Islet of Langerhans (tissue), 1 donor: ENCODE measurements around the gene XRCC5.
"Not testable (repeated sequence)": the region's sequence is repeated elsewhere in the genome, so short reads cannot be mapped to it uniquely, and the experiment has no call there.

ENCODE experiments used
- FAIRE-seq: peaks from one replicate; lab custom pipeline; 2011; peaks lifted over from hg19 to GRCh38; lab: Jason Lieb, UNC

The XRCC5 gene

DNA sequence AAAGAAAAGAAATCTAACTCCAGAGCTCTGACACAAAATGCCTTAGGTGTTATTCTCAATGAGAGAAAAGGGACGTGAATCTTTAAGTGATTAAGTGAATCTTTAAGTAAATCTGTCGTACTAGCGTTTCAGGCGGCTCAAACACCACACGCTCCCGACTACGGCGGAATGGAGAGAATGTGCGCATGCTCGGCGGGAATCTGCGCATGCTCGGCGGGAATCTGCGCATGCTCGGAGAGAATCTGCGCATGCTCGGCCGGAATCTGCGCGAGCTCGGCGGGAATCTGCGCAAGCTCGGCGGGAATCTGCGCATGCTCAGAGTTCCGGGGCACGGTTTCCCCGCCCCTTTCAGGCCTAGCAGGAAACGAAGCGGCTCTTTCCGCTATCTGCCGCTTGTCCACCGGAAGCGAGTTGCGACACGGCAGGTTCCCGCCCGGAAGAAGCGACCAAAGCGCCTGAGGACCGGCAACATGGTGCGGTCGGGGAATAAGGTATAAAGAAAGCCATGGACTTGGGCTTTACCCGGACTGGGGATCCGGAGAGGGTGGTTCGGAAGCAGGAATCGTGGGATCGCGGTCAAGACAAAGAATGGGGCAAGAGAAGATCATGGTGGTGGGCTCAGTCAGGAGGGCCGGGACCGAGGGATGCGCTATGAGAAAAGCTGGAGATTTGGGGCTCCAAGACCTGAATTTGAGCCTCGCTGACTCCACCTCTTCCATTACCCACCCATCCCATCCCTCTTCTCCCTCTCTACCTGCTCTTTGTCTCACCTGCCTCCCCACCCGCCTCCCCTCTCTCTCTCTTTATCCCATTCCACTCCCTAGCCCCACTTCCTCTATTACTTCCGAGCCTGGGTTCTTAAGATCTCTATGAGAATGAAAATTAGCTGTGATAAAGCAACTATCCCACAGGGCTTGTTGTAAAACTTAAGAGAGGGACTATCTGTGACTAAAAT is at the start of gene XRCC5:
TSS of gene XRCC5 (plus strand) at position 382 of the 955 bp plus-strand sequence. CDS start at position 471, 89 bp downstream.
- FAIRE-seq, result no peak

DNA sequence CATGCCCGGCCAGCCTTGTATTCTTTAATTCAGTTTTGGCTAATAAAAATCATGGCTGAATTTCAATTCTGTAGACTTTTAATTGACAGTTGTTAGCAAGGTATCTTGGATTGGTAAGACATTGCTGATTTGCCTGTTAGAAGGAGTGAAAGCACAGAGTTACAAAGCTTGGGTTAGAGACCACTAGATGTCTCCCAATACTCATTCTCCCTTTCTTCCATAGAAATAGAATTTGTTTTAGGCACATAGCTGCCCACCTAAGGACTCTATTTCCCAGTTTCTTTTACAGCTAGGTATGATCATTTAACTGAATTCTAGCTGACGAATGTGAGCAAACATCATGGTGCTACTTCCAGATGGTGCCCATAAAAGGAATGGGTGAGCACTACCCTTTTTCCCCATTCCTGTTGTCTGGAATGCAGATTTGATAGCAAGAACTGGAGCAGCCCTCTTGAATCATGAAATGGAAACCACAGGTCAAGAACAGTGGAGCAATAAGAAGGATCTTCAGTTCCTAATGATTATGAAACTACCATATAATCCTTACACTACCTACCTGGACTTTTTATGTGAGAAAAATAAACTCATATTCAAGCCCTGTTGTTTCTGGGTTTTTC is 45.0 kb upstream of the XRCC5 start:
- FAIRE-seq, result no peak

DNA sequence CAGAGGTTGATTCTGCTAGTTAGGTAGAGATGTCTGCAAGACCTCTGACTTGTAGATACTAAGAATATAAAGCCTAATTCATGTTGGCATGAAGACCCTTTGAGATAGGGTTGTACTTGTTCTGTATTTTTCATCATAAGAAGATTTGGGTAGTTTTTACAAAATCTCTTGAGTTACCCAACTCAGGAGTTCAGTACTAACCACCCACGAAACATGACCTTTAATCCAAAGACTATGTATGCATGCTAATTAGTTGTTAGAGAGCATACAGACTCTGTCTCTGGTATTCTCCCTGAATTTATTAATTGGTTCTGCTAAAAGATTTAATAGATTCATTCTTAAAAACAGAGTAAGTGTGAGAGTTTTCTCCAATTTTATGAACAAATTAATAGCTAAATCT is 44.5 kb upstream of the XRCC5 start:
- FAIRE-seq, result no peak

DNA sequence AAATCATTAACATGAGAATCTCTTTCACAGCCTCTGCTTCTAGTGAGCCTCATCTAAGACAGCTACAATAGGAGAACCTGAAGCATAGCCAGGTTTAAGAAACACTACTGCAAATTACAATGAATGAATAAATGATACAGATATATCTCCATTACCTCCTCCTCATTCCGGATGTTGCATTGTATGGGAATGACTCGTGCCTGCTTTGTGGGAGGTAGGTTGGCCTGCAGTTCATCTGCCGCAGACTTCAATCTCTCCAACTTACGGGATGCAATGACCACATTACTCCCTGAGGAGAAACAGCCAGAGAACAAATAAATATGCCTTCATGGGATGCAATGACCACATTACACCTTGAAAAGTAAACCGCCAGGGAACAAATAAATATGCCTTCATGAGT is 42.9 kb upstream of the XRCC5 start:
- FAIRE-seq, result no peak

DNA sequence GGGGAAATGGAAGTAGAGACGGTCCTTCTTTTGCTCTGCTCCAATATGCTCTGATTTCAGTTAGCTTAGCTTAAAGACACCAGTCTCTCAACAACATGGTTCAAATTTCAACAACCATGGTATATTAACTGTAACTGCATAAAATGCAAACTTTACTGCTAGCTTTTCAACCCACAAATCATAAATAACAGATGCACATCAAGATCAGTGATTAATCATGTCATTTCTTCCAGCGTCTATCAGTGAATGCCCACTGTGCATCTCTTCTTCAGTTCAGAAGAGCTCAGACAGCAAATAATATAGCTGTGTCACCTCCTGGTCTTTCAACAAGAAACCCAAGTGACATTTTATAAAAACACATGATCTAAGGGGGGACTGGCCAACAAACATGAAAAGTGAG is 40.1 kb upstream of the XRCC5 start:
- FAIRE-seq, result no peak

DNA sequence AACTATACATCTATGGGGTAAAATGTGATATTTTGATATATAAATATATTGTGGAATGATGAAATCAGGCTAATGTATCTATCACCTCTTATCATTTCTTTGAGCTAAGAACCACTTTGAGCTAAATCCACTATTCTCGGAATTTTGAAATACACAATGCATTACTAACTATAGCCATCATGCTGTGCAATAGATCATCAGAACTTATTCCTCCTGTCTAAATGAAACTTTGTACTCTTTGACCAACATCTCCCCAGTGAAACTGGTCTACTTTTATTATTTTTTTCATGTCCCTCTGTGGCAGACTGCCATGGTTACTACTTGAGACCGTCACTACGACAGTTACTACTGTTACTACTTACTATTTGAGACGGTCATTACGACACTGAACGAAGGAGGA is 39.0 kb upstream of the XRCC5 start:
- no peak for FAIRE-seq

DNA sequence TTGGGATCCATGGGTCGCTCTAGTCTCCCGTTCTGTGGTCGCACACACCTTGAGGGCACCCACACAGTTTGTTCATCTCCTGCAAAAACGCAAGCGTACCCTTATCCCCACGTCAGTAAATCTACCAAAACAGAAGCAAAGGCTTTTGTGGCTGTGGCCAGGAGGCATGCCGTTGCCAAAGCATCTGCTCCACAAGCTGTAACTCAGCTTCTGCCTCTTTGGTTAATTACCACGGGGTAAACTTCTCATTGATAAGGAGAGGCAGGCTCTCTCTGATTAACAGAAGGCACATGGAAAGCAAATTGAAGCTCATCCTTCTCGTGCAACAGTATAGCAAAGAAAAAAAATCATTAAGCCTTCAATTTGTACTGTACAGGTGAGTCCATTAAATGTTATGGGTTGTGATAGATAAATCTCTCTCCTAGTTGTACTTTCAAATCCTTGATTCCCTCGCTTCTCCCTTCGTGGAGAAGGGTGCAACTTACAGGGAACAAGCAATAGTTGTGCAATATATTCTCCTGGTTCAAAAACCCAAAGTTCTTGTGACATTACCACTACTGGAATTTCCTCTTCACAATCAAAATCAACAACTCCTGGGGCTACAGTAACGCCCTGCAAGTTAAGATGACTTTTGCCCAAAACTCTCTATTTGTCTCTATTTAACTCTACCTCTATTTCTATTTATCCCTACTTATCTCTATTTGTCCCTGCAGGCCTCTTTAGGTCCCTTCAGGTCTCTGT is 37.9 kb upstream of the XRCC5 start:
- no peak for FAIRE-seq

DNA sequence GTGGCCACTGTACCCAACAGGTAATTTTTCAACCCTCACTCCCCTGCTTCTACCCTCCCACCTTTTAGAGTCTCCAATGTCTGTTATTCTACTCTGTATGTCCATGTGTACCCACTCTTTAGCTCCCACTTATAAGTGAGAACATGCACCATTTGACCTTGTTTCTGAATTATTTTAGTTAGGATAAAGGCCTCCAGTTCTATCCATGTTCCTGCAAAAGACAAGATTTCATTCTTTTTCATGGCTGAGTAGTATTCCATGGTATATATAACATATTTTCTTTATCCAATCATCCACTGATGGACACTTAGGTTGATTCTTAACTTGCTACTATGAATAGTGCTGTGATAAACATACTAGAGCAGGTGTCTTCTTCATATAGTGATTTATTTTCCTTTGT is 36.7 kb upstream of the XRCC5 start:
- FAIRE-seq, result no peak

DNA sequence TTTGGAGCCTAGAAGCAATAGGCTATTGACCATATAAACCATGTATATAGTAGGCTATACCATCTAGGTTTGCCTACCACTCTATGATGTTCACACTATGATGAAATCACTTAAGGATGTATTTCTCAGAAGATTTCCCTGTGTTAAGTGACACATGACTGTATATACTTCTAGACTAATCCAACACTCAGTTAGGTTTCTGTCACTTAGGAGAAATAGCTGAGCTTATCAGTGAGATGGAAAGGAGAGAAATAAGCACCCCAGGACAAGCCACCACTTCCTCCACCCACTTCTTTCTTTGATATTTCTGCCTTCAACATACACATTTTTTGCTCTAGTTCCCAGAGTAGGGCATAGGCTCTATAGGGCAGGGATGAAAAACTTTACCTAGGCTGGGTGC is 35.4 kb upstream of the XRCC5 start:
- no peak for FAIRE-seq

DNA sequence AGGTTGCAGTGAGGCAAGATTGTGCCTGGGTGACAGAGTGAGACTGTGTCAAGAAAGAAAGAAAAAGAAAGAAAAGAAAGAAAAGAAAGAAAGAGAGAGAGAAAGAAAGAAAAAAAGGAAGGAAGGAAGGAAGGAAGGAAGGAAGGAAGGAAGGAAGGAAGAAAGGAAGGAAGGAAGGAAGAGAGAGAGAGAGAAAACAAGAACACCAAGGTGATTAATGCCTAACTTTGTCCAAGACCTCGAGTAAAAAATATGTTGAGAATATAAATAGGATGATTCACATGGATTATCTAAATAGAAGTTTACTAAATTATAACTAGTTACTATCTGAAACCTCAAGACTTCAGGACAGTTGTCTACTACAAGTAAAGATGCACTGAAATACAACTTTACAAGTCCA is 34.8 kb upstream of the XRCC5 start:
- FAIRE-seq, result no peak

DNA sequence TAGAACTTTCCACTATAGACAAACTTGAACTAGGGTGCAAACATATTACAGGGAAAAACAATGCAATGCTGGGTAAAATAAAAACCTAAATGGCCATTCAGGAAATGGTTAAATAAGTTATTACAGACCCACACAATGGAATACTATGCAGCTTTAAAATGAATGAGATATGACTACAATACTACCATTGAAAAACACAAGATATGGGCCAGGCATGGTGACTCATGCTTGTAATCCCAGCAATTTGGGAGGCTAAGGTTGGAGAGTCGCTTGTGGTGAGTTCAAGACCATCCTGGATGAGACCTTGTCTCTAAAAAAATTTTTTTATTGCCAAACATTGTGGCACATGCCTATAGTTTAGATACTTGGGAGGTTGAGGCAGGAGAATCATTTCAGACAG is 34.4 kb upstream of the XRCC5 start:
- FAIRE-seq, result no peak

DNA sequence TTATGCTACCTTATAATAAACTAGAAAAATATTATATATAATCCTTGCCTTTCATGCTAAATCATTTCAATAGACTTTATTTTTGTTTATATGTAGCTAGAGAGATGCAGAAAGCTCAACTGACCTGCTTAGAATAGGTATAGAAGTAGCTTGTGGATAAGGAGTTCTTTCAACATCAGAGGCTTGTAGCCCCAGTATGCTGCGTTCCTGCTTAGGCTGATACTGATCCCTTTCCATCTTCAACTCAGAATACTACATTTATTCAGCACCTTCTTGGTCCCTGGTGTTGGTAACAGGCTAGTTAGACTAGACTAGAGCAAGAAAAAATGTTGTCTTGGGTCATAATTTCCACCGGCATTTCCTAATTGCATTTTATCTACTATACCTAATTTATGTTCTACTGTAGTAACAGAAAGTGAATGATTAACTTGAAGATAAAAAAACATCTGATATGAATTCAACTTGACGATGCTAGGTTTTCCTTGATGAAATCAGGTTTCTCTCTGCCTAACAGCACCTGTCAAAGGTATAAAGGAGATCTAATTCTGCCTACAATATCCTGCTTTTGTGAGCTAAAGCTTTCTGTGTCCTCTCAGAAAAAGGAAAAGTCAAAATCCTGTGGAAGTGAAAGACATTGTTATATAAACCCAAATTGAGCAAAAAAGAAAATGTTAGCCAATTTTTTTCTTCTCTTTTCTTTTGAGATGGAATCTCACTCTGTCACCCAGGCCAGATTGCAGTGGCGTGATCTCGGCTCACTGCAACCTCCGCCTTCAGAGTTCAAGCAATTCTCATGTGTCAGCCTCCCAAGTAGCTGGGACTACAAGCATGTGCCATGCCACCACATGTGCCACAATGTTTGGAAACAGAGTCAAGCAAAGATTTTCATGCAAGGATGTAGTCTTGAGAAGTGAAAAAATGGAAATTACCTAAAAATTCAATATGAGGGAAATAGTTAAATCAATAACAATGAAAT is 33.4 kb upstream of the XRCC5 start:
- FAIRE-seq, result peak; percentile 69

DNA sequence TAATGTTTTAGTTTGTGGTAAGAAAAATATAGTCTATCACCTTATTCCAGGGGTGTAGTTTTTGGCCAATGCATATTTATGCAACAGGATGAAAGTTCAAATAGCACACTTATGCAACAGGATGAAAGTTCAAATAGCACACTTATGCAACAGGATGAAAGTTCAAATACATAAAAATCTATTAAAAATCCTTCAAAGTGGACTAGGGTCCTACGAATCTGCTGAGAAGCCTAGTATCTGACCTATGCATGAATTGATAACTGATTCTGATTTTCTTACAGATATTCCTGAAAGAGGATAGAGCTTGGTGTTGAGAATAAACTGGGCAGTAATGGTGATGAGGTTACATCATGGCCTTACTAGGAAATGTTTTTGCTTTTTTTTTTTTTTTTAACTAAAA is 30.4 kb upstream of the XRCC5 start:
- no peak for FAIRE-seq

DNA sequence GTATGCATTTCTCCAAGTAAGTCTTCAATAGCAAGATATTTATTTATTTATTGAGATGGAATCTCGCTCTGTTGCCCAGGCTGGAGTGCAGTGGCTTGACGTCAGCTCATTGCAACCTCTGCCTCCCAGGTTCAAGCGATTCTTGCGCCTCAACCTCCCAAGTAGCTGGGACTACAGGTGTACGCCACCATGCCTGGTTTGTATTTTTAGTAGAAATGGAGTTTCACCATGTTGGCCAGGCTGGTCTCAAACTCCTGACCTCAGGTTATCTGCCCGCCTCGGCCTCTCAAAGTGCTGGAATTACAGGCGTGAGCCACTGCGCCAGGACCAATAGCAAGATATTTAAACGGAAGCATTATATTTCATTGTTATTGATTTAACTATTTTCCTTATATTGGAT is 29.1 kb upstream of the XRCC5 start:
- FAIRE-seq, result not testable (repeated sequence)

DNA sequence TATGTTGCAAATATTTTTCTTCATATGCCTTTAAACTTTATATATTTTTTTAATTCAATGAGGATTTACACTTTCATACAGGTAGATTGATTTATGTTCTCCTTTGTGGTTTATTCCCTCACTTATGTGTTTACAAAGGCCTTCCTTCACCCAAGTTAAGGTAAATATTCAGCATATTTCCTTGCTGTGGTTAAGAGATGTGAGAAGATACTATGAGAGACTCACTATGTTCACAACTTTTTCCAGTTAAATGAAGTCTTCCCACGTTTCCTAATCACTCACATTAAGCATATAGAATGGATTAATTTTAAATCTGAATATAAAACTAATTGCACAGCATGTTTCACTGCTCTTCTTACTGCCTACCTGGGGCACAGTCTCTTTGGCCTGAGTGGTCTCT is 28.1 kb upstream of the XRCC5 start:
- no peak for FAIRE-seq

DNA sequence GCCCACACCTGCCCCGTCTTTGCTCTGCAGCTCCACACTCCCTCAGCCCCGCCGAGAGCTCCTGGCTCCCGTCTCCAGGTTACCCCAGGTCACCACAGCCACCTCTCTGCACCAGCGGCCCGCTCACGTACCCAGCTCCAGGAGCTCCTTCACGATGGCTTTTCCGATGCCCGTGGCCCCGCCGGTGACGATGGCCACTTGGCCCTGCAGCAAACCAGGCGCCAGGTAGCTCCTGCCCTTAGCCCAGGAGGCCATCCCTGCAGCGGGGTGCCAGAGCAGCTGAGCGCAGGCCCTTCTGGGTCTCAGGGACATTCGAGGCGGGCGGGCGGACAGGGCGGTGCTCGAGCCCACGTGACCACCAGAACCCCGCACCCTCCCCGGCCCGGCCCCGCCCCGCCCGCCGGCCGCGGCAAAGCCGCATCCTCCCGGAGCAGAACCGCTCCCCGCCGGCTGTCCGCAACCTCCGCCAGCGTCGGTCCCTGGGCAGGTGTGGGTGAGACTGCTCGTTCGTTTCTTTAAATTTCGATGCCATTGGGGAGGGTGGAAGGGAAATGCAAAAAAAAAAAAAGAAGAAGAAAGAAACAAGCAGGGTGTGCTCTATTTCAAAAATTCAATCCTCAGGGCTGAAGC is 27.5 kb upstream of the XRCC5 start, which contains the start of the genes PECR and TMEM169:
TSS of gene PECR (minus strand) at position 323 of the 630 bp plus-strand sequence. CDS start at position 255, 68 bp downstream.
TSS of gene TMEM169 (plus strand) at position 433 of the 630 bp plus-strand sequence. CDS start 14,045 bp downstream, outside the sequence.
- no peak for FAIRE-seq

DNA sequence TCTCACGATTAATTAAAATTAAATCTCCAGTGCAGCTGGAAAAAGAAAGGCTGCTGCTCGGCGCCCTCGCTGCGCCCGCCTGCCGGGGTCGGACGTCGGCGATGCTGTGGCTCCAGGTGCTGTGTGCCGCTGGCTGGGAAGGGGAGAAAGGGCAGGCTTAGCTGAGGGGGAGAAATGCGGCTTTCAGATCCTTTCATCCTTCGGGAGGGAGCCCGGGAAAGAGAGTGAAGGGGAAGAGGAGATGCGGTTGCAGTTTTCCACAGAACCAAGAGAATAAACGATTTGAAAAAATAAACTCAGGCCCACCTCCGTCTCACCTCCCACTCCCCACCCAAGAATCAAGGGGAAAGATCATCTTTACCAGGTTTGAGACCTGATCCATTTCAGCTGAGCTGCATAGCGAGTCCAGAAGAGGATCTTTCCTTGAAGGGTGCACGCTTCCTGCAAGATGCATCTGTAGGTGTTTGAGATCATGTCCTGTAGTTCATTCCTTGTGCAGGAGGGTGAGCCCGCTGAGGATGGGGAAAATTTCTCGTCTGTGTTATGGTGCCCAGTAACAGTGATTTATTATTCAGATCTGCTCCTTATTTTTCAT is 26.9 kb upstream of the XRCC5 start:
- FAIRE-seq, result no peak

DNA sequence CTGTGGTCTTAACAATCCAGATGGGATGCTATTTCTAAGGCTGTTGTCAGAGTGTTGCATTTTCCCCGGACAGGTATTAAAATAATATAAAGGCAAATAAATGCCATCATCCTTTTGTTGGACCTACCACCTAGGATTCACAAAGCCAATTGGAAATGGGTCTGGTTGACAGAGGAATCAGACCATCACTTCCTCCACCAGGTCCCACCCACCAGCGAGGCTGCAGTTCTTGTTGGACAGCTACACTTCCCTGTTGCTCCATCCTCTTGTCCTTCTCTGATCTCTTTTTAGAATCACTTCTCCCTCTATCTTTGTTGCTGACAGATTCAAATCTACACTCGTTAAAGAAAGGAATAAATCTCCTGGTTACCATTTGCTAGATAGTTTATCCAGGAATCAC is 26.3 kb upstream of the XRCC5 start:
- no peak for FAIRE-seq

DNA sequence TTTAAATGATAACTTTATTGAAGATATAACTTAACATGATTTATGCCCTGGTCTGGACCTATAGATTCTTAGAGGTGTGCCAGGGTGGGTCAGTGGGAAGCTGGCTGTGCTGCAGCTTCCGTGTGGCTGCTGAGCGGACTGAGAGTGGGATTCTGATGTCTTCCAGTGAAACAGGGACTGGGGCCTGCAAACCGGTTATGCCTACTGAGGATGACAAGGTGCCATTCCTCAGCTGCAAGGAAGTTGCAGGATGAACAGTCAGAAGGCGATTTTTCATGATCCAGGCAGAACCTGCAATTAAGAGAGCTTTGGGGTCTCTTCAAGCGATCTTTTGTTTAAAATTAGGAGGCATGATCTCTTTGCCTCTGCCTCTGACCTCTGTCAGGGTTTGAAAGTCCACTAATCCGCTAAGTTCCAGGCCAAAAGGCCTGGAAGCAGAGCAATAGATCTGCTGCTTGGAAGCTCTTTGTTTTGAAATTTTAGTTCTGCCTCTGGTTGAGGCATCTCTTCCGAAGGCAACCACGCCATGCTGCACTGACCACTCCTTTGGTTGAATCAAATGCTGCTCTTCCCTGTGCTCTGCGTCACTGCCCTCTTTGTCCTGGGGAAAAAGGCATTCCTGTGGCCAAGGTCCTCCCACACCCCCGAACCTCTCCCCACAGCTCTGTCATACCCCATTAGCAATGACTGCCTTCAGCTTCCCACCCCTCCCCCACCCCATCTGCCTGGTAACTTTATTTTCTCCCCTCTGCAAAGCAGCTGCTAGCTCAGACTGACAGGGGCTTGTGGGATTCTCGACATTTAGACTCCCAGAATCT is 25.5 kb upstream of the XRCC5 start:
- no peak for FAIRE-seq

DNA sequence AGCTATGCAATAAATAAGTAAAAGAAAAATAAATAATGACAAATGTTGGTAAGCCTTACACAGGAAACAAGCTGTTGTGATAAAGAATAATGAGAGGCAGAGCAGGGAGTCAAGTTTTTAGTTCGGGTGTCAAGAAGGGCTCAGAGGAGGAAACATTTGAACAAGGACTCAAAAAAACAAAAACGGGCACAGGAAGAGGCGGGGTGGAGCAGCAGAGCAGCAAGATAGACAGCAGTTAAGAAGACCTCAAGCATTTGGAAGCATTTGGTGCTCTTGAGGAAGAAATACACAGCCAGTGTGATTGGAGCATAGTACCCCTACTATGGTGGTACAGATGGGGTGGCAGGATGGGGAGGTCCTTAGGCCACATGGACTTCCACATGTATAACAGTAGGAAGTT is 24.6 kb upstream of the XRCC5 start:
- no peak for FAIRE-seq
